ENCODE data around the gene PMEPA1. TPM values are rescaled to one million over a fixed set of nuclear protein-coding genes. Genes with fewer than 3 reads are reported as not detected.

PMEPA1 gene
- total RNA-seq, 1 experiment from 2014 or later, result 89.8 TPM

DNA sequence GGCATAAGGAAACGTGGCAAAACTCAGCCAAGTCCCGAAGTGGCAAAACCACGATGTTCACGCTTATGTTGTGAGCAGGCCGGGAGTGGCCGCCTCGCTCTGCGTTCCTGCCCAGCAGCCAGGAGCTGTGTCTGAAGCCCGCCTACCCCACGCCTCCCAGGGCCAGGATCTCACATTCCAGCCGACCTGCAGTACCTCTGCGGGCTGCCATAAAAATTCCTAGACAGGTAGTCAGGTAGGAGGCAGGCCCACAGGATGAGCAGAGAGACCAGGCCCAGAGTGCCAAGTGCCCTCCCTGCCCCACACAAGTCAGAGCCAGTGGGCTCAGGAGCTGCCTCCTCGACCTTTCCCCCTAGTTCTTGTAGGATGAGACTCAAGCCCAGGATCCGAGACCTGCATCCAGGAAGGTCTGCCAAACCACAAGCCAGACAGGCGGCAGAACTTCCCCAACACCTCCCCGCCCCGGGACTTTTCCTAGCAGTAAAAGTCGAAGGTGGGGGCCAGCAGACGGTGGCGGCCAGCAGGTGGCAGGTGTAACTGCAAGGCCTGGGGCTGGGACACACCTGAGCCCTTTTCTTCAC lies 16.7 kb downstream of the PMEPA1 start:
- intact Hi-C loops (cut with micrococcal nuclease; ENCODE audit: unreplicated experiment) (no loop called here), in situ Hi-C loops (cut with HindIII; ENCODE audit: low pct_unique_long_range_greater_than_20kb, low sequenced_read_pairs) (no loop called here)
- Histone ChIP-seq H3K4me3 (ENCODE audit: low read depth in 2 of 2, low read length in 2 of 2) (no peak overlapping the region), H3K27me3 (ENCODE audit: control insufficient read depth, insufficient read depth, low read length) (no peaks in the 10 kb centered on the region), H3K27ac (ENCODE audit: low read length) (peak overlapping the region; percentile 96), H3K36me3 (ENCODE audit: control insufficient read depth, insufficient read depth, low read length) (no peaks in the 10 kb centered on the region), H3K9me3 (ENCODE audit: control insufficient read depth, insufficient read depth, low read depth, low read length) (no peaks in the 10 kb centered on the region), H3K4me1 (ENCODE audit: control insufficient read depth, insufficient read depth, low read length) (peaks cover 84% of the 10 kb centered on the region)
- BruUV-seq (replicated peaks), result no TSS peak
- DNase-seq (ENCODE audit: low read depth, low spot score), result no peak
- TF ChIP-seq REST (IDR thresholded peaks at IDR 0.05; ENCODE audit: insufficient read depth in 1 of 2, low read depth in 2 of 2, low read length in 1 of 2) (no peak), POLR2AphosphoS5 (IDR thresholded peaks at IDR 0.05; ENCODE audit: low read depth, low read length) (no peak), TCF7L2 (IDR thresholded peaks at IDR 0.05; ENCODE audit: low read depth, low read length) (no peak), SIN3A (IDR thresholded peaks at IDR 0.05; ENCODE audit: borderline replicate concordance, insufficient read depth, low read depth, low read length) (no peak)
- TF ChIP-seq, protein P1, sequence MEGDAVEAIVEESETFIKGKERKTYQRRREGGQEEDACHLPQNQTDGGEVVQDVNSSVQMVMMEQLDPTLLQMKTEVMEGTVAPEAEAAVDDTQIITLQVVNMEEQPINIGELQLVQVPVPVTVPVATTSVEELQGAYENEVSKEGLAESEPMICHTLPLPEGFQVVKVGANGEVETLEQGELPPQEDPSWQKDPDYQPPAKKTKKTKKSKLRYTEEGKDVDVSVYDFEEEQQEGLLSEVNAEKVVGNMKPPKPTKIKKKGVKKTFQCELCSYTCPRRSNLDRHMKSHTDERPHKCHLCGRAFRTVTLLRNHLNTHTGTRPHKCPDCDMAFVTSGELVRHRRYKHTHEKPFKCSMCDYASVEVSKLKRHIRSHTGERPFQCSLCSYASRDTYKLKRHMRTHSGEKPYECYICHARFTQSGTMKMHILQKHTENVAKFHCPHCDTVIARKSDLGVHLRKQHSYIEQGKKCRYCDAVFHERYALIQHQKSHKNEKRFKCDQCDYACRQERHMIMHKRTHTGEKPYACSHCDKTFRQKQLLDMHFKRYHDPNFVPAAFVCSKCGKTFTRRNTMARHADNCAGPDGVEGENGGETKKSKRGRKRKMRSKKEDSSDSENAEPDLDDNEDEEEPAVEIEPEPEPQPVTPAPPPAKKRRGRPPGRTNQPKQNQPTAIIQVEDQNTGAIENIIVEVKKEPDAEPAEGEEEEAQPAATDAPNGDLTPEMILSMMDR (IDR thresholded peaks at IDR 0.05), result no peak
- POLR2A ChIA-PET, result no interaction called here
- ATAC-seq, result peak; percentile 57
- CTCF ChIA-PET, result interaction anchor here (0.6 to 1.2 kb wide), 2 partner anchors 18 to 276 kb away, joined by 3 read pairs; no protein-coding TSS in a partner anchor

GRCh38 chr20:57692393-57692792 lies 17.4 kb downstream of the PMEPA1 start:
- Histone ChIP-seq H3K27me3 (ENCODE audit: control insufficient read depth, insufficient read depth, low read length) (no peaks in the 10 kb centered on the region), H3K4me3 (ENCODE audit: low read depth in 2 of 2, low read length in 2 of 2) (no peak overlapping the region), H3K4me1 (ENCODE audit: control insufficient read depth, insufficient read depth, low read length) (peaks cover 78% of the 10 kb centered on the region), H3K27ac (ENCODE audit: low read length) (peak overlapping the region; percentile 96), H3K9me3 (ENCODE audit: control insufficient read depth, insufficient read depth, low read depth, low read length) (no peaks in the 10 kb centered on the region), H3K36me3 (ENCODE audit: control insufficient read depth, insufficient read depth, low read length) (no peaks in the 10 kb centered on the region)
- in situ Hi-C loops (cut with HindIII; ENCODE audit: low pct_unique_long_range_greater_than_20kb, low sequenced_read_pairs), result no loop called here
- no TSS peak for BruUV-seq (replicated peaks)
- TF ChIP-seq SIN3A (IDR thresholded peaks at IDR 0.05; ENCODE audit: borderline replicate concordance, insufficient read depth, low read depth, low read length), result no peak
- no peak for TF ChIP-seq TCF7L2 (IDR thresholded peaks at IDR 0.05; ENCODE audit: low read depth, low read length)
- no peak for TF ChIP-seq POLR2AphosphoS5 (IDR thresholded peaks at IDR 0.05; ENCODE audit: low read depth, low read length)
- TF ChIP-seq, protein P1 (IDR thresholded peaks at IDR 0.05), result no peak
- TF ChIP-seq REST (IDR thresholded peaks at IDR 0.05; ENCODE audit: insufficient read depth in 1 of 2, low read depth in 2 of 2, low read length in 1 of 2), result no peak
- POLR2A ChIA-PET, result no interaction called here
- intact Hi-C loops (cut with micrococcal nuclease; ENCODE audit: unreplicated experiment), result no loop called here
- DNase-seq (ENCODE audit: low read depth, low spot score) (no peak), ATAC-seq (no peak; the same call in 1 of the 2 replicates)
- CTCF ChIA-PET, result interaction anchor here (0.6 kb wide), 1 partner anchor 276 kb away, joined by 3 read pairs; no protein-coding TSS in a partner anchor
